SK-N-SH treated with all-trans-retinoic acid at 6 μM for 48 hours (cell line): Measurements from ENCODE around the gene KBTBD13.
"Not testable (repeated sequence)": the region's sequence is repeated elsewhere in the genome, so short reads cannot be mapped to it uniquely, and the experiment has no call there.

Source experiments
- ATAC-seq: fragments of 200-7000 bp; cut with Tn5 transposase; 3 replicates; pipeline ENCODE4 v1.9.1; 2020; ENCODE audit warnings: mild to moderate bottlenecking, moderate library complexity
- ARNTL ChIP-seq: fragments of 450-650 bp; formaldehyde crosslinking; IDR thresholded peaks from 2 replicates; pipeline ENCODE4 v1.5.0; 2020; ENCODE audit warnings: low read depth, mild to moderate bottlenecking, moderate library complexity, borderline replicate concordance
- BACH2 ChIP-seq: fragments of 250-450 bp; sonication (Bioruptor Pico); IDR thresholded peaks from 2 replicates; pipeline ENCODE4 v1.9.0; 2021; ENCODE audit warnings: mild to moderate bottlenecking, borderline replicate concordance
- CREB5 ChIP-seq: fragments of 250-450 bp; sonication (Bioruptor Pico); IDR thresholded peaks from 2 replicates; pipeline ENCODE4 v1.5.1; 2020; ENCODE audit warnings: low read depth, mild to moderate bottlenecking, moderate library complexity
- CSDC2 ChIP-seq: fragments of 250-450 bp; sonication (Bioruptor Pico); IDR thresholded peaks from 2 replicates; pipeline ENCODE4 v1.5.0; 2020; ENCODE audit warnings: mild to moderate bottlenecking, moderate library complexity
- ESRRG ChIP-seq: fragments of 250-450 bp; sonication (Bioruptor Pico); IDR thresholded peaks from 2 replicates; pipeline ENCODE4 v1.6.1; 2021; ENCODE audit warnings: mild to moderate bottlenecking
- GLIS3 ChIP-seq: fragments of 250-450 bp; sonication (Bioruptor Pico); IDR thresholded peaks from 2 replicates; pipeline ENCODE4 v1.5.0; 2020; ENCODE audit warnings: mild to moderate bottlenecking, moderate library complexity
- POU6F1 ChIP-seq: fragments of 250-450 bp; sonication (Bioruptor Pico); IDR thresholded peaks from 2 replicates; pipeline ENCODE4 v1.8.0; 2021; ENCODE audit warnings: low read depth, mild to moderate bottlenecking, moderate library complexity, borderline replicate concordance
- PPARA ChIP-seq: fragments of 250-450 bp; sonication (Bioruptor Pico); IDR thresholded peaks from 2 replicates; pipeline ENCODE4 v1.5.0; 2020; ENCODE audit warnings: mild to moderate bottlenecking, borderline replicate concordance
- SNAI2 ChIP-seq: fragments of 250-450 bp; sonication (Bioruptor Pico); IDR thresholded peaks from 2 replicates; pipeline ENCODE4 v1.5.0; 2020; ENCODE audit warnings: mild to moderate bottlenecking, moderate library complexity
- TCF4 ChIP-seq: fragments of 250-450 bp; sonication (Bioruptor Pico); IDR thresholded peaks from 2 replicates; pipeline ENCODE4 v1.8.0; 2021; ENCODE audit warnings: mild to moderate bottlenecking, moderate library complexity, borderline replicate concordance
- TOX ChIP-seq: fragments of 250-450 bp; sonication (Bioruptor Pico); IDR thresholded peaks from 2 replicates; pipeline ENCODE4 v1.8.0; 2021; ENCODE audit warnings: mild to moderate bottlenecking, moderate library complexity, borderline replicate concordance
- ZC3H10 ChIP-seq: fragments of 250-450 bp; sonication (Bioruptor Pico); IDR thresholded peaks from 2 replicates; pipeline ENCODE4 v1.5.1; 2021; ENCODE audit warnings: mild to moderate bottlenecking, moderate library complexity
- ZFP30 ChIP-seq: fragments of 450-650 bp; formaldehyde crosslinking; IDR thresholded peaks from 2 replicates; pipeline ENCODE4 v1.5.0; 2022; ENCODE audit warnings: mild to moderate bottlenecking, moderate library complexity
- ZNF565 ChIP-seq: fragments of 450-650 bp; formaldehyde crosslinking; conservative IDR thresholded peaks from 2 replicates; pipeline ENCODE4 v1.5.0; 2020; ENCODE audit warnings: low read depth, mild to moderate bottlenecking, moderate library complexity
- ZNF70 ChIP-seq: fragments of 450-650 bp; formaldehyde crosslinking; IDR thresholded peaks from 2 replicates; pipeline ENCODE4 v1.5.0; 2020; ENCODE audit warnings: mild to moderate bottlenecking, moderate library complexity
- ZNF8 ChIP-seq: fragments of 450-650 bp; formaldehyde crosslinking; IDR thresholded peaks from 2 replicates; pipeline ENCODE4 v1.5.0; 2020; ENCODE audit warnings: mild to moderate bottlenecking, moderate library complexity
- TF ChIP-seq, protein P1 (sequence below): fragments of 250-450 bp; sonication (Bioruptor Pico); IDR thresholded peaks from 2 replicates; pipeline ENCODE4 v1.5.1; 2021; ENCODE audit warnings: mild to moderate bottlenecking, moderate library complexity
- TF ChIP-seq, protein P2 (sequence below): fragments of 250-450 bp; sonication (Bioruptor Pico); IDR thresholded peaks from 2 replicates; pipeline ENCODE4 v1.5.0; 2020; ENCODE audit warnings: mild to moderate bottlenecking, moderate library complexity

Gene KBTBD13

DNA sequence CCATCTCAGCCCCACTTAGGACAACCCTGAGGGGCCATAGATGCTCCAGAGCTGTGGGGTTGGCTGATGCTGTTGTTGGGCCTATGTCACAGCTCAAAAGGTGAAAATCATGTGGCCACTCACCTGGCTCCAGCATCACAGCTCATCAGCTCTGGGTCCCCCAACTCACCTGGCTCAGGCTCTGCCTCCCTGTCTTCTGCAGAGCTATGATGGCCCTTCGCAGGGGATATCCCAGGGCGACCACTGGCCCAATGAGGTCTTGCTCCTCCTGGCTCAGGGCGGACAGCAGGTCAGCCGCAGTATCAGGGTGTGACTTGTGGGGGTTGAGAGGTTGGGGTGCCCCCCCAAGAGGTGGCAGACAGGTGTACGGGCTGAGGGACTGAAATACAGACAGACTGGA lies 22.8 kb downstream of the KBTBD13 start:
- ATAC-seq, result no peak

DNA sequence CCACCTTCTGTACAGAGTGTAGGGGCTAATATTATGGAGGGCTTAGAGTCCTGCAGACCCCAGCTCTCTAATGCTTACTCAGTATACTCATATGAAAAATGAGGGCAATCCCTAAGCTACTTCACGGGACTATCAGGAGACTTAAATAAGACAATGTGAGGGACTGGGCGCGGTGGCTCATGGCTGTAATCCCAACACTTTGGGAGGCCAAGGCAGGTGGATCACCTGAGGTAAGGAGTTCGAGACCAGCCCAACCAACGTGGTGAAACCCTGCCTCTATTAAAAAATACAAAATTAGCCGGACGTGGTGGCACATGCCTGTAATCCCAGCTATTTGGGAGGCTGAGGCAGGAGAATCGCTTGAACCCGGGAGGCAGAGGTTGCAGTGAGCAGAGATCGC lies 23.3 kb downstream of the KBTBD13 start:
- not testable (repeated sequence) for ATAC-seq

More for the DNA sequence above, 22.8 kb downstream of the KBTBD13 start:
- TF ChIP-seq TOX (no peak), GLIS3 (CRISPR knock-in tag) (no peak), ZFP30 (no peak), ZC3H10 (CRISPR knock-in tag) (no peak), POU6F1 (CRISPR knock-in tag) (no peak), ESRRG (CRISPR knock-in tag) (no peak), CREB5 (CRISPR knock-in tag) (no peak), TCF4 (CRISPR knock-in tag) (no peak), PPARA (CRISPR knock-in tag) (no peak)
- TF ChIP-seq, protein P1, sequence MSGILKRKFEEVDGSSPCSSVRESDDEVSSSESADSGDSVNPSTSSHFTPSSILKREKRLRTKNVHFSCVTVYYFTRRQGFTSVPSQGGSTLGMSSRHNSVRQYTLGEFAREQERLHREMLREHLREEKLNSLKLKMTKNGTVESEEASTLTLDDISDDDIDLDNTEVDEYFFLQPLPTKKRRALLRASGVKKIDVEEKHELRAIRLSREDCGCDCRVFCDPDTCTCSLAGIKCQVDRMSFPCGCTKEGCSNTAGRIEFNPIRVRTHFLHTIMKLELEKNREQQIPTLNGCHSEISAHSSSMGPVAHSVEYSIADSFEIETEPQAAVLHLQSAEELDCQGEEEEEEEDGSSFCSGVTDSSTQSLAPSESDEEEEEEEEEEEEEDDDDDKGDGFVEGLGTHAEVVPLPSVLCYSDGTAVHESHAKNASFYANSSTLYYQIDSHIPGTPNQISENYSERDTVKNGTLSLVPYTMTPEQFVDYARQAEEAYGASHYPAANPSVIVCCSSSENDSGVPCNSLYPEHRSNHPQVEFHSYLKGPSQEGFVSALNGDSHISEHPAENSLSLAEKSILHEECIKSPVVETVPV (CRISPR knock-in tag), result no peak

- no peak for ATAC-seq
- no peak for TF ChIP-seq CREB5 (CRISPR knock-in tag)
- no peak for TF ChIP-seq BACH2
- no peak for TF ChIP-seq ZNF8 (CRISPR knock-in tag)
- no peak for TF ChIP-seq CSDC2
- no peak for TF ChIP-seq SNAI2
Measured at GRCh38 chr15:65100442-65100841, 23.9 kb downstream of the KBTBD13 start.

GRCh38 chr15:65101411-65101890 lies 24.9 kb downstream of the KBTBD13 start:
- ATAC-seq, result peak; percentile 66
- TF ChIP-seq POU6F1 (CRISPR knock-in tag) (no peak), TOX (no peak), ZNF565 (CRISPR knock-in tag) (no peak), ARNTL (CRISPR knock-in tag) (no peak), ZNF70 (CRISPR knock-in tag) (no peak)
- TF ChIP-seq, protein P2, sequence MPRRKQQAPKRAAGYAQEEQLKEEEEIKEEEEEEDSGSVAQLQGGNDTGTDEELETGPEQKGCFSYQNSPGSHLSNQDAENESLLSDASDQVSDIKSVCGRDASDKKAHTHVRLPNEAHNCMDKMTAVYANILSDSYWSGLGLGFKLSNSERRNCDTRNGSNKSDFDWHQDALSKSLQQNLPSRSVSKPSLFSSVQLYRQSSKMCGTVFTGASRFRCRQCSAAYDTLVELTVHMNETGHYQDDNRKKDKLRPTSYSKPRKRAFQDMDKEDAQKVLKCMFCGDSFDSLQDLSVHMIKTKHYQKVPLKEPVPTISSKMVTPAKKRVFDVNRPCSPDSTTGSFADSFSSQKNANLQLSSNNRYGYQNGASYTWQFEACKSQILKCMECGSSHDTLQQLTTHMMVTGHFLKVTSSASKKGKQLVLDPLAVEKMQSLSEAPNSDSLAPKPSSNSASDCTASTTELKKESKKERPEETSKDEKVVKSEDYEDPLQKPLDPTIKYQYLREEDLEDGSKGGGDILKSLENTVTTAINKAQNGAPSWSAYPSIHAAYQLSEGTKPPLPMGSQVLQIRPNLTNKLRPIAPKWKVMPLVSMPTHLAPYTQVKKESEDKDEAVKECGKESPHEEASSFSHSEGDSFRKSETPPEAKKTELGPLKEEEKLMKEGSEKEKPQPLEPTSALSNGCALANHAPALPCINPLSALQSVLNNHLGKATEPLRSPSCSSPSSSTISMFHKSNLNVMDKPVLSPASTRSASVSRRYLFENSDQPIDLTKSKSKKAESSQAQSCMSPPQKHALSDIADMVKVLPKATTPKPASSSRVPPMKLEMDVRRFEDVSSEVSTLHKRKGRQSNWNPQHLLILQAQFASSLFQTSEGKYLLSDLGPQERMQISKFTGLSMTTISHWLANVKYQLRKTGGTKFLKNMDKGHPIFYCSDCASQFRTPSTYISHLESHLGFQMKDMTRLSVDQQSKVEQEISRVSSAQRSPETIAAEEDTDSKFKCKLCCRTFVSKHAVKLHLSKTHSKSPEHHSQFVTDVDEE (CRISPR knock-in tag), result no peak
